Psoas muscle (tissue), 8 donors: ENCODE data around the gene EIF3L. TPM values are rescaled to one million over a fixed set of nuclear protein-coding genes. Genes with fewer than 3 reads are reported as not detected.

ENCODE experiments used
- ATAC-seq, 4 donors: fragments of 200-7000 bp; cut with Tn5 transposase; one replicate each; pipeline ENCODE4 v1.9.1; 2020; ENCODE audit warnings: moderate library complexity in 3 of 4, mild to moderate bottlenecking in 2 of 4
- DNase-seq, 2 donors: peaks; one replicate each; pipeline ENCODE4 v3.0.0-alpha.2; 2020
- H3K27ac ChIP-seq: fragments of 200-600 bp; one replicate; pipeline ENCODE4 v1.8.0; 2022
- H3K27me3 ChIP-seq, 3 donors: fragments of 200-600 bp in 1 of 3; one replicate each; pipeline versions ENCODE4 v1.6.1 to v1.8.0; 2013 to 2022; ENCODE audit warnings: low read length in 2 of 3, mild to moderate bottlenecking in 2 of 3, moderate library complexity in 1 of 3; ENCODE audit not compliant: insufficient read depth in 3 of 3
- H3K36me3 ChIP-seq, 2 donors: fragments of 200-600 bp in 1 of 2; one replicate each; pipeline versions ENCODE4 v1.6.1 to v1.8.0; 2013 to 2022; ENCODE audit warnings: low read depth in 1 of 2, mild to moderate bottlenecking in 1 of 2, moderate library complexity in 1 of 2; ENCODE audit not compliant: insufficient read depth in 1 of 2
- H3K4me1 ChIP-seq: fragments of 200-600 bp; one replicate; pipeline ENCODE4 v1.8.0; 2022
- H3K4me3 ChIP-seq: fragments of 200-600 bp; one replicate; pipeline ENCODE4 v1.8.0; 2022; ENCODE audit warnings: mild to moderate bottlenecking
- H3K9me3 ChIP-seq: fragments of 200-600 bp; one replicate; pipeline ENCODE4 v1.8.0; 2022
- WGBS, 3 donors: extraction: QIAGEN DNeasy Blood & Tissue Kit; methylation state at CpG; one replicate each; pipeline versions ENCODE4 v1.1.6 to v1.1.7; 2013; 5-methylcytosine and 5-hydroxymethylcytosine counted together
- intact Hi-C, 2 donors: fragments of 100-400 bp; cut with DNase I; formaldehyde crosslinking; loops; one replicate each; pipeline versions ENCODE4 v1.11.0 to v1.14.2; 2022
- polyA plus RNA-seq, 3 donors: library from polyadenylated mRNA; stranded (reverse); fragments of 200-250 nt; gene quantifications; one replicate each; pipeline ENCODE4 v1.2.3, GENCODE V29; 2013
- total RNA-seq, 4 donors: library from RNA; stranded (reverse); fragmentation: NEBNext Ultra II Directional in 2 of 4; extraction: Animal tissue kit (Norgen Biotek cat#: 25700) in 2 of 4; gene quantifications; one replicate each; pipeline versions ENCODE4 v1.2.1 to v1.2.4, GENCODE V29; 2021 to 2023
- TF ChIP-seq, protein P1 (sequence below): fragments of 200-600 bp; IDR thresholded peaks from one replicate; pipeline ENCODE4 v1.8.0; 2022; ENCODE audit warnings: antibody characterized with exemption
- donor health status: healthy with polysubstance abuse.
- donor health status: DM: no; HTN: no; CAD: no; lungs with moderate emphysema.
- donor health status: Bipolar disorder and iron deficiency.
- donor health status: healthy.
- donor health status: DM: yes; HTN: yes; CAD: no.
- donor health status: DM: no; HTN: no; CAD: no.
- donor health status: DM: no; HTN: no; CAD: no.
- donor health status: DM: yes; HTN: yes; CAD: no.

Gene EIF3L
- total and polyA plus RNA-seq, 7 donors, result 265 to 483 (median 369) TPM

DNA sequence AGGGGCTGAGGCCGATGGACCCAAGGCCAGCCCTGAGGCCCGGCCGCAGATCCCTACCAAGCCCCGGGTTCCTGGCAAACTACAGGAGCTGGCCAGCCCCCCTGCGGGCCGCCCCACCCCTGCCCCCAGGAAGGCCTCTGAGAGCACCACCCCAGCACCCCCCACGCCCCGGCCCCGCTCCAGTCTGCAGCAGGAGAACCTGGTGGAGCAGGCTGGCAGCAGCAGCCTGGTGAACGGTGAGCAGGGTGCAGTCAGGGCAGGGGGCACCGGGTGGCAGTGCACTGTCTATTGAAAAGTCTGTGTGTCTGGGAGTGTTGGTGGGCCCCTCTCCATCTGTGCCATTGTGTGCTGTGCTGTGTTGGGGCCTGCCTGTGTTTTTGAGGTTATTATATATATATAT lies 73.0 kb downstream of the EIF3L start:
- TF ChIP-seq, protein P1, sequence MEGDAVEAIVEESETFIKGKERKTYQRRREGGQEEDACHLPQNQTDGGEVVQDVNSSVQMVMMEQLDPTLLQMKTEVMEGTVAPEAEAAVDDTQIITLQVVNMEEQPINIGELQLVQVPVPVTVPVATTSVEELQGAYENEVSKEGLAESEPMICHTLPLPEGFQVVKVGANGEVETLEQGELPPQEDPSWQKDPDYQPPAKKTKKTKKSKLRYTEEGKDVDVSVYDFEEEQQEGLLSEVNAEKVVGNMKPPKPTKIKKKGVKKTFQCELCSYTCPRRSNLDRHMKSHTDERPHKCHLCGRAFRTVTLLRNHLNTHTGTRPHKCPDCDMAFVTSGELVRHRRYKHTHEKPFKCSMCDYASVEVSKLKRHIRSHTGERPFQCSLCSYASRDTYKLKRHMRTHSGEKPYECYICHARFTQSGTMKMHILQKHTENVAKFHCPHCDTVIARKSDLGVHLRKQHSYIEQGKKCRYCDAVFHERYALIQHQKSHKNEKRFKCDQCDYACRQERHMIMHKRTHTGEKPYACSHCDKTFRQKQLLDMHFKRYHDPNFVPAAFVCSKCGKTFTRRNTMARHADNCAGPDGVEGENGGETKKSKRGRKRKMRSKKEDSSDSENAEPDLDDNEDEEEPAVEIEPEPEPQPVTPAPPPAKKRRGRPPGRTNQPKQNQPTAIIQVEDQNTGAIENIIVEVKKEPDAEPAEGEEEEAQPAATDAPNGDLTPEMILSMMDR, result no peak
- 84 to 90% (median 85%) methylated on average over 8 to 11 of the region's 11 CpGs for WGBS, 3 donors
- H3K4me1 ChIP-seq, result no peaks in the 10 kb centered on the region
- peaks cover 0 to 93% of the 10 kb centered on the region in 2 donors for H3K36me3 ChIP-seq
- ATAC-seq (peak in 1 of 4 donors; percentile 28), DNase-seq (no peak)
- intact Hi-C loops, result no loop called here
- H3K27me3 ChIP-seq, result no peaks in the 10 kb centered on the region
- no peak overlapping the region for H3K27ac ChIP-seq
- no peak overlapping the region for H3K4me3 ChIP-seq
- H3K9me3 ChIP-seq, result no peaks in the 10 kb centered on the region

DNA sequence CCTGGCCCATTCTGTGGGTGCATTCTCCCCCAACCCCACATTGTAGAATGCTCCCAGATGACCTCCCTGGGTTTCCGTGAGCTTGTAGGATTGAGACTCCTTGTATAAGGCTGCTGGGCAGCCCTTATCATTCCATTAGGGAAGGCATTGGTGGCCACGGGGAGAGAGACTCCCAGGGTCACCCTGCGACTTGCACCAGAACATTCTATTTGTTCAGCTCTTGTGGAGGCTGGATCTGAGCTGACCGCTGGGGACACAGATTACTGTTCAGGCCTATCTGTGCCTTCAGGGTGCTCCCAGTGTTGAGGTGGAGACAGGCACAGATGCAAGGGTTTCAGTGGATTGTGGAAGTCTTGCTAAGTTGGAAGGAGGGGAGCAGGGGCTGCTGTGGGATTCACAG lies 74.7 kb downstream of the EIF3L start:
- Histone ChIP-seq H3K9me3 (no peaks in the 10 kb centered on the region), H3K36me3 (peaks cover 3 to 93% of the 10 kb centered on the region in 2 donors), H3K4me1 (no peaks in the 10 kb centered on the region), H3K4me3 (no peak overlapping the region), H3K27ac (no peak overlapping the region), H3K27me3 (no peaks in the 10 kb centered on the region)
- TF ChIP-seq, protein P1, result no peak
- ATAC-seq, result no peak
- WGBS, 3 donors, result 89 to 93% (median 92%) methylated on average over 4 of the region's 4 CpGs
- no peak for DNase-seq
- intact Hi-C loops, result no loop called here

DNA sequence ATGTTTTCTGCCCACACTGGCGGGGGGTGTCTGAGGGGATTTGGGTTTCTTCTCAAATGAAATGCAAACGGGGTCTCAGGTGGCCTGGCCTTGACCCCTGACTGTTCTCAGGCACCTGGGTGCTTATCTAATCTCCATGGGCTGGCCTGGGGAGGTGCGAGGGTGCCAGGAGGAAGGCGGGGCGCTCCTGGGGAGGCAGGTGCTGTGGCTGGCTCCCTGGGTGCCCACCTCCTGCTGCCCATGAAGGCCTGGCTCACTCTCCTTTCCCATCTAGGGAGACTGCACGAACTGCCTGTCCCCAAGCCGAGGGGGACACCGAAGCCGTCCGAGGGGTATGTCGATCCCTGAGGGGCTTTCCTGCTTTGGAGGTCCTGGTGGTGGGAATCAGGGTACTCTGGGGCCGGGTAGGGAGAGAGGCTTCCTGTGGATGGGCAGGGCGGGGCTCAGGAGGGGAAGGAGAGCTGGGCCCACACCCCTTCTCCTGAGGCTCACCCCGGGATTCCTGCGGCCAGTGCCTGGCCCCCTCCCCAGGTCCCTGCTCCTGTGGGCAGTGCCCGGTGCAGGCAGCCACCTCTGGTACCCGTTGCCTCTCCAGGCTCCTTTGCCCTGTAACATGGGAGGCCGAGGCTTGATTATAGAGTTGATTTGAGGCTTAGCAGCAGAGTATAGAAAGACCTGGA lies 75.3 kb downstream of the EIF3L start:
- H3K4me3 ChIP-seq, result no peak overlapping the region
- no peak overlapping the region for H3K27ac ChIP-seq
- no peaks in the 10 kb centered on the region for H3K27me3 ChIP-seq
- no peak for ATAC-seq
- intact Hi-C loops, result no loop called here
- no peaks in the 10 kb centered on the region for H3K9me3 ChIP-seq
- DNase-seq, result no peak
- H3K4me1 ChIP-seq, result no peaks in the 10 kb centered on the region
- TF ChIP-seq, protein P1, result no peak
- 88 to 91% (median 90%) methylated on average over 12 to 18 of the region's 18 CpGs for WGBS, 3 donors
- peaks cover 3 to 94% of the 10 kb centered on the region in 2 donors for H3K36me3 ChIP-seq

DNA sequence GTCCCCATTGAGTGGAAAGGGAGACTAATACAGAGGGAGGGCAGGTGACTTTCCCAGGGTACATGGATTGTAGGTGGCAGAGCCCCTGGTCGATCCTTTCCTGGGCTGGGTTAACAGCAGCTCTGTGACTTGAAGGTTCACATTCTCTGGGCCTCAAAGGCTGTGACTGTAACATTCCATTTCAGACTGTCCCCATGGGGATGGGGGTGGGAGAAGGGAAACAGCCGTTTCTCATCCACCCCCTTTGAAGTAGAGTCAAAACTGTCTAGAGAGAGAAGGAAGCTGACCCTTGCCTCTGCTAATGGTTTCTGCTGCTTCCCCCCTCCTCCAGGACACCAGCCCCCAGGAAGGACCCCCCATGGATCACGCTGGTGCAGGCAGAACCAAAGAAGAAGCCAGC lies 76.1 kb downstream of the EIF3L start:
- DNase-seq (no peak), ATAC-seq (no peak)
- Histone ChIP-seq H3K4me1 (no peaks in the 10 kb centered on the region), H3K9me3 (no peaks in the 10 kb centered on the region), H3K4me3 (no peak overlapping the region), H3K36me3 (peaks cover 3 to 93% of the 10 kb centered on the region in 2 donors), H3K27me3 (no peaks in the 10 kb centered on the region), H3K27ac (no peak overlapping the region)
- intact Hi-C loops, result no loop called here
- TF ChIP-seq, protein P1, result no peak
- WGBS, 3 donors, result 66 to 75% (median 70%) methylated on average over 3 of the region's 3 CpGs

DNA sequence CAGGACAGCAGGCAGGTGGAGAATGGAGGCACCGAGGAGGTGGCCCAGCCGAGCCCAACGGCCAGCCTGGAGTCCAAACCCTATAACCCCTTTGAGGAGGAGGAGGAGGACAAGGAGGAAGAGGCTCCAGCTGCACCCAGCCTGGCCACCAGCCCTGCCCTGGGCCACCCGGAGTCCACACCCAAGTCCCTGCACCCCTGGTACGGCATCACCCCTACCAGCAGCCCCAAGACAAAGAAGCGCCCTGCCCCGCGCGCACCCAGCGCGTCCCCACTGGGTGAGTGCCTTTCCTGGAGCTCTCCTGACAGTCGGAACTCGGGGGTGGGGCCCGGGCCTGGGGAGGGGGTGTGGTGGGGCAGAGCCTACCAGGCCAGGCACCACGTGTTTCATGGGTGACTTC lies 76.5 kb downstream of the EIF3L start:
- intact Hi-C loops, result no loop called here
- Histone ChIP-seq H3K9me3 (no peaks in the 10 kb centered on the region), H3K27me3 (no peaks in the 10 kb centered on the region), H3K4me3 (no peak overlapping the region), H3K4me1 (no peaks in the 10 kb centered on the region), H3K27ac (no peak overlapping the region), H3K36me3 (peaks cover 3 to 88% of the 10 kb centered on the region in 2 donors)
- TF ChIP-seq, protein P1, result no peak
- 89 to 92% (median 89%) methylated on average over 15 of the region's 15 CpGs for whole genome bisulfite sequencing, 3 donors
- DNase-seq (no peak), ATAC-seq (no peak)
